ENCODE data around the gene DYNLRB1.
A peak's percentile ranks its signal among the peaks of the same experiment; 100 is the strongest.
"Not testable (repeated sequence)": the region's sequence is repeated elsewhere in the genome, so short reads cannot be mapped to it uniquely, and the experiment has no call there.

DYNLRB1 gene

DNA sequence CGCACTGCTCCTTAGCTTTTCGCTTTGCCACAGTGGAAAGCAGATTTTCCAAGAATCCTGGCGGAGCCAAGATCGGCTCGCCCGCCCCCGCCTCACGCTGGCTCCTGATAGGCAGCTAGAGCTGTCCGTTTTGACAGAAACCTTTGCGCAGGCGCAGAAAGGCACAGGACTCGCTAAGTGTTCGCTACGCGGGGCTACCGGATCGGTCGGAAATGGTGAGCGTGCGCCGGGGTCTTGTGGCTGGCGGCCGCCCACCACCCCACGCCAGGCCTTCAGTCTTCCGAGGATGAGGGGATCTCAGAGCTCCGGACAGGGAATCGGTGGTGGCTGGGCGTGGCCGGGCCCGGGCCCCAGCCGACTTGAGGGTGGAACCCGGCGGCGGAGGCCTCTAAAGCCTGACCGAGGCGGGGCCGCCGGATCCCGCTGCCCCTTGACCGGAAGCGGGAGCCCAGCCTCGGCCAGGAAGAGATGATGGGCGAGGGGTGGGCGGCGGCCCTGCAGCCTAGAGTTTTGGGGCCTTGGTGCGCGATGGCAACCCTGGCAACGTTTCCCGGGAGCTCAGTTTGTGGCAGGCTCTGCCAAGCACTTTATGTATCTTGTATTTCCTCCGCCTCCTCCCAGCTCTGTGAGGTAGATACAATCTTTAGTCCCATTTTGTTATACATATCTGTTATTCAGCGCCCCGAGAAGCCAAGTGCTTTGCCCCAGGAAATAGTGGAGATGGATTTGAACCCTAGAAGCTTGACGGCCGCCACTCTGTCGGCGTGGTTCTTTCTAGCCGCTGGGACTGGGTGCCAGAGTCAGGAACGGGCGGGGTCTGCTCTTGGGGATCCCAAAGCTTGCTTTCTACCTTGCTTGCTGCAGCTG lies at the start of gene DYNLRB1:
Gene DYNLRB1 (plus strand): TSS at position 176 of the 867 bp plus-strand sequence. CDS start 37 bp downstream, at position 213.
- FAIRE-seq (peak; percentile 37), DNase-seq (ENCODE audit: low spot score) (peak; percentile 97)

DNA sequence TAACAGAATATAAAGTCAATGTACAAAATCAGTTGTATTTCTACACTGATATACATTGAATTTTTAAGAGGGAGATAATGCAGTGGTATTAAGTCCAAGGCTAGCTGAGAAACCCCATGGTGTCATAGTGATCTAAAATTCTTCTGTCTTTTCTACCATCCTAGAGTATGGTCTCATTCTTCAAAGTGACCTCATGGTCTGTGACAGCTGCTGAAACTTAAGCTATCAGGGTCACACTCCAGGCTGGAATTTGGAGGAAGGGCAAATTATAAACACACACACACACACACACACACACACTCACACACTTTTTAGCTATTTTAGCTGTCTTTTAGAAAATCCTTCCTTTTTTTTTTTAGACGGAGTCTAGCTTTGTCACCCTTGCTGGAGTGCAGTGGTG lies 47.3 kb upstream of the DYNLRB1 start:
- FAIRE-seq, result no peak

DNA sequence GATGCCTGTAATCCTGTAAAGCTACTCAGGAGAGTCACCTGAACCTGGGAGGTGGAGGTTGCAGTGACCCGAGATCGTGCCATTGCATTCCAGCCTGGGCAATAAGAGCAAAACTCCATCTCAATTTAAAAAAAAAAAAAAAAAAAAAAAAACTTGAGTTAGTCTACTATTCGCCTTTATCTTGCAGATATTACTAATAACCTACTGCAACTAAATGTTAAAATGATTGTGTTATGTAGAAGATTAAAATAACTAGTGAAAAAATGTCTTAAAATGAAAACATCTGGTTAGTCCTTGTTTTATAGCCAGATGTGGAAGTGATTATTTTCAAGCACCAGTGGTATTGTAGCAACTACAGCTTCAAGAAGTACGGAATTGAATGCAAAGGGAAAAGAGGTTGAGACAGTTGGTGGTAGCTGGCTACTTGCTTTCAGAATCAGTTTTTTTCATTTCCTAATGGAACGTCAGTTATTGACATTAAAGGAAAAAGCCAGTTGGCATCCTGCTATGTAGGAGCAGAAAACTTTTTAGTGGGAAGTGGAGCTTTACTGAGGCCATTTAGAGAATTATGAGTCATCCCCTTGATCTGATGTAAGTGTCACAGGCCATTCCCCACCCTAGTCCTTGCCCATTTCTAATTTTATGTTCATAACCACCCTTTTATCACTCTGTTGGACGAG lies 43.8 kb upstream of the DYNLRB1 start:
- peak; percentile 6 for DNase-seq (ENCODE audit: low spot score)
- FAIRE-seq, result no peak

More for the DNA sequence above, 47.3 kb upstream of the DYNLRB1 start:
- DNase-seq (ENCODE audit: low spot score), result no peak

DNA sequence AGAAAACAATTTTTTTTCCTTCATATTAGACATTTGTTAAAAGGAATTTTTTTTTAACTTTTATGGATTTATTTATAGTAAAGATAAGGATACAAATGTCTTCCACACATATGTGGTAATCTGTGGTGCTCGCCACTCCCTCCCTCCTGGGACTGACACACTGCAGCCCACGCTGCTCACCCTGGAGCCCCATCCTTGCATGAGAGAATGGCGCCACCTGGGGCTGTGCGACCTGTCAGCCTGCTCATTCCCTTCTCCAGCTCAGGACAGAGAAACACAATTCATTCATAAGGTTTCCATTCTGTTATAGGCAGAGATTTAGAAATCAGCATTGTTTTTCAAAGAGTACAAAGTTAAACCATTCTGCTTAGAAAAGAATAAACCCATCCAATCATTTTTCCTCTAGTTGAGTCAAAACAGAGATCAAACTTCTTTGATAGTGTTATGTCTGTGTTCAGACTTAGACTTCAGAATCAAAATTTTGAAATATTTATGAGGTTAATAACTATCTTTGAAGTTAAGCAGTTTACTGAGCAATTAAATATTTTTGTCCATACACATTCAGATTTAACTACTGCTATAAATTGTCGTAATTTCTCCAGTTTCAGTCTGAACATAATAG lies 42.8 kb upstream of the DYNLRB1 start:
- FAIRE-seq, result peak; percentile 90
- peak; percentile 11 for DNase-seq (ENCODE audit: low spot score)

DNA sequence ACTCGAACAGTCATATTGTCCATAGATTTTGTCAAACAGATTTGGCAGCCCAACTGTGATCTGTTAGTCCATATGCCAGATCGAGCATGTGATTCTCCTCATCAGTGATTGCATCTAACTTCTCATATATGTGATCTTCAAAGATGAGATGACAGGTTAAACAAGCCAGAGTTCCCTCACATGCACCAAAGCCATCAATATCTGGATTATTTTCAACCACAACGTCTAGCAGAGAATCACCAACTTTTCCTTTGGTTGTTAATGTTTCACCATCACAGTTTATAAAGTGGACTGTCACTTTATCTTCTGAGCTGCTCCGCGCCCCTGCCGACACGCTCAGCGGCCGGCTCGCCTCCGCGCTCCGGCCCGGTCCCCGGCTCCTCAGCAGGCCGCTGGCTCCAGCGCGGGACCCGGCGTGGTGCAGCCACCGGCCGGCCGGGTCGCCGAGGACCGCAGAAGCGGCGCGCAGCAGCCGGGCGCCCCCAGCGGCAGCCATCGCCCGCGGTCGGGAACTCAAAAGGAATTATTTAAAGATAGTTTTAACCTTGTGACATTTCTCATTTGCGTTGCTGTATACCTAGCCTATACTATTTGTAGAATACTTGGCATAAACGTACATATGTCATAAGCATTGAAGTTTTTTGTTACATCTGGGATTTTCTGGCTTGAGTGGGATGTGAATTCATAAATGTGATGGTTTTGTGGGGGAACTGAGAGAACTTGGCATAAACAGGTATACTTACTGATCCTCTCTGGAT lies 40.1 kb upstream of the DYNLRB1 start:
- DNase-seq (ENCODE audit: low spot score), result no peak
- no peak for FAIRE-seq

DNA sequence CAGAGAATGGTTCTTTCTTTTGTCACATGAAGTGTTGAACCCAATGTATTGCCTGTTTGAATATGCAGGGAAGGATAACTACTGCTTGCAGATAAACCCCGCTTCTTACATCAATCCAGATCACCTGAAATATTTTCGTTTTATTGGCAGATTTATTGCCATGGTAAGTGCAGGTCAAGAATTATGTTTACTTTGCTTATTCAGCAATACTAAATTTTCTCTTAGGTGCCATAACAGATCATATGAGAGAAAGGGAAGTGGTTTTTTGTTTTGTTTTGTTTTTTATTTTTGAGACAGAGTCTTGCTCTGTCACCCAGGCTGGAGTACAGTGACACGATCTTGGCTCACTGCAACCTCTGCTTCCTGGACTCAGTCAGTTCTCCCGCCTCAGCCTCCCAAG lies 36.6 kb upstream of the DYNLRB1 start:
- FAIRE-seq (no peak), DNase-seq (ENCODE audit: low spot score) (no peak)

DNA sequence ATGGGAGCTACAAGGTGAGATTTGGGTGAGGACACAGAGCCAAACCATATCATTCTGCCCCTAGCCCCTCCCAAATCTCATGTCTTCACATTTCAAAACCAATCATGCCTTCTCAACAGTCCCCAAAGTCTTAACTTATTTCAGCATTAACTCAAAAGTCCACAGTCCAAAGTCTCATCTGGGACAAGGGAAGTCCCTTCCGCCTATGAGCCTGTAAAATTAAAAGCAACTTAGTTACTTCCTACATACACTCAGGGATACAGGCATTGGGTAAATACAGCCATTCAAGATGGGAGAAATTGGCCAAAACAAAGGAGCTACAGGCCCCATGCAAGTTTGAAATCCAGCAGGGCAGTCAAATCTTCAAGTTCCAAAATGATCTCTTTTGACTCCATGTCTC lies 34.1 kb upstream of the DYNLRB1 start:
- not testable (repeated sequence) for DNase-seq (ENCODE audit: low spot score); FAIRE-seq

DNA sequence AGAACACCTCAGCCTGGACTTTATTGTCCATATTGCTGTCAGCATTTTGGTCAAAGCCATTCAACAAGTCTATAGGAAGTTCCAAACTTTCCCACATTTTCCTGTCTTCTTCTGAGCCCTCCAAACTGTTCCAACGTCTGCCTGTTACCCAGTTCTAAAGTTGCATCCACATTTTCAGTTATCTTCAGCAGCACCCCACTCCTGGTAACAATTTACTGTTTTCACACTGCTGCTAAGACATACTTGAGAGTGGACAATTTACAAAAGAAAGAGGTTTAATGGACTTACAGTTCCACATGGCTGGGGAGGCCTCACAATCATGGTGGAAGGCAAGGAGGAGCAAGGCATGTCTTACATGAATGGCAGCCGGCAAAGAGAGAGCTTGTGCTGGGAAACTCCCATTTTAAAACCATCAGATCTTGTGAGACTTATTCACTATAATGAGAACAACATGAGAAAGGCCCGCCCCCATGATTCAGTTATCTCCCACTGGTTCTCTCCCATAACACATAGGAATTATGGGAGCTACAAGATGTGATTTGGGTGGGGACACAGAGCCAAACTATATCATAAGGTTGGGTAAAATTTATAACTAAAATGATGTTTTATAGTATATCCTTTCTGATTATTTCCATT lies 32.5 kb upstream of the DYNLRB1 start:
- DNase-seq (ENCODE audit: low spot score); FAIRE-seq: not testable (repeated sequence)

DNA sequence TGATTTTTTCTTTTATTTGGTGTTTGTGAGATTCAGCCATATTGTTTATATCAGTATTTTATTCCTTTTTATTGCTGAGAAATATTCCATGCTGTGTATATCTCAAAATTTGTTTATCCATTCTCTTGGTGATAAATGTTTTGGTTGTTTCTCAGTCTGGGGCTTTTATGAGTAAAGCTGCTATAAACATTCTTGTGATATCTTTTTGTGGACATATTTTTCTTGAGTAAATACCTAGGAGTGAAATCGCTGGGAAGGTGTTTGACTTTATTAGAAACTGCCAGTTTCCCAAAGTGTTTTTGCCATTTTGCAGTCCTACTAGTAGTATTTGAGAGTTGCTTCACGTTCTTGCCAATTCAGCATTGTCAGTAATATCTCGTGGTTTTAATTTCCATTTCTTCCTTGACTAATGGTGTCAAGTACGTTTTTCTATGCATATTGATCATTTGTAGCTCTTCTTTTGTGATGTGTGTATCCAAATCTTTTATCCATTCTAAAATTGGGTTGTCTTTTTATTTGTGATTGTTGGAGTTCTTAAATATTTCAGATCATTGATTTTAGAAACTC lies 31.1 kb upstream of the DYNLRB1 start:
- no peak for FAIRE-seq
- DNase-seq (ENCODE audit: low spot score), result no peak

DNA sequence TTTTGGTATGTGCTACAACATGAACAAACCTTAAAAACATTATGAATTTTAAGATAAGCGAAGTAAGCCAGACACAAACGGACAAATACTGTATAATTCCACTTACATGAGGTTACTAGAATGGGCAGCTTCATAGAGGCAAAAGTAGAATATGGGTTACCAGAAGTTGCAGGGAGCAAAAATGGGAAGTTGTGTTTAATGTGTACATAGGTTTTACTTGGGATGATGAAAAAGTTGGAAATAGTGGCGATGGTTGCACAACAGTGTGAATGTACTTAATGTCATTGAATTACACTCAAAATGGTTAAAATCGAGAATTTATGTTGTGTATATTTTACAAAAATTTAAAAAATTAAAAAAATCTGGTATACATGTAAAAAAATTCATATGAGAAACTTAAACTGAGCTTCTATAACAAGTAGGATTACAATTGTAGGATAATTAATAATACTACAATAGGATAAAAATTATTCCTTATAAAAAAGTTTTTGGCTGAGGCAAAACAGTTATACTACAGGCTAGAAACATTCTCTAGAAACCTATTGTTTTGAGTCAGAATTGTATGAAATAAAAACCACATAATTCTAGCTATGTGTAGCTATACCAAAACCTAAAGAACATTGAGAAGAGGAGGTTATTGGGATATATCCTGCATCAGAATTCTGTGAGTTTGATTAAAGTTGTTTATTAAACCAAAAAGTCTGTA lies 24.8 kb upstream of the DYNLRB1 start:
- no peak for FAIRE-seq

DNA sequence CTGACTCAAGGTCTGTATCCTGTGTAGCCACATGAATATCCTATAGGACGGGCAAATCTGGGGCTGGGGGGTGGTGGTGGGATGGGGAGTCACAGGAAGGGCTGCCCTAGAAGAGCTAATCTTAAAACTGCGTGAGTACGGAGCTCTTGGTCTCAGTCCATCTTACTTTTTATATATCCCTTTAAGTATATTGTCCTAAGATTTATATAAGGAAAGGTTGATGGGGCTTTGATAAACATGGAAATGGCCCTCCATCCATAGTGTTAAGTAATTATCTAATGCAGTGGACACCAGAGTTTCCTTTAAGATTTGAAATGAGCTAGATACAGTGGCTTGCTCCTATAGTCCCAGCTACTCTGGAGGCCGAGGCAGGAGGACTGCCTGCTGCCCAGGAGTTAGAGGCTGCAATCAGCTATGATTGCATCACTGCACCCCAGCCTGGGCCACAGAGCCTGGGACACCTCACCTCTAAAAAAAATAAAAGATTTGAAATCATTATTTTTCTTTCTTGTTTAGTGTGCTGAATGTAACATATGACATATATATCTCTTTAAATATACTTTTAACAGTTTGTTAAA lies 24.2 kb upstream of the DYNLRB1 start:
- FAIRE-seq, result no peak
- DNase-seq (ENCODE audit: low spot score), result no peak

More for the DNA sequence above, 24.8 kb upstream of the DYNLRB1 start:
- DNase-seq (ENCODE audit: low spot score), result no peak

DNA sequence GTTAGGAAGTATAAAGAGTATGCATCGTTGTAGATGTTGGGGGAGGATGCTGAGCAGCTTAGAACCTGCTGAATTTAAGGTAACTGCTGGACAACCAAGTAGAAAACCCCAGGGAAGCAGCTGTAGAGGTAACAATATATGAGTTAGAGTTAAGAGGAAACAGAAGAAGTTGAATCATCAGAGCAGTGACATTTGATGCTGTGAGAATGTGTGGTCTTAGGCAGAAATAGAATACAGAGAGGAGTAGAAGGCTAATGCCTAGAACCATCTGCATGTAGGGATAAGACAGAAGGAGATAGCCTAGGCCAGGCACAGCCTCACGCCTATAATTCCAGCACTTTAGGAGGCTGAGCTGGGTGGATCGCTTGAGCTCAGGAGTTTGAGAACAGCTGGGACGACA lies 22.6 kb upstream of the DYNLRB1 start:
- no peak for FAIRE-seq
- DNase-seq (ENCODE audit: low spot score), result no peak

DNA sequence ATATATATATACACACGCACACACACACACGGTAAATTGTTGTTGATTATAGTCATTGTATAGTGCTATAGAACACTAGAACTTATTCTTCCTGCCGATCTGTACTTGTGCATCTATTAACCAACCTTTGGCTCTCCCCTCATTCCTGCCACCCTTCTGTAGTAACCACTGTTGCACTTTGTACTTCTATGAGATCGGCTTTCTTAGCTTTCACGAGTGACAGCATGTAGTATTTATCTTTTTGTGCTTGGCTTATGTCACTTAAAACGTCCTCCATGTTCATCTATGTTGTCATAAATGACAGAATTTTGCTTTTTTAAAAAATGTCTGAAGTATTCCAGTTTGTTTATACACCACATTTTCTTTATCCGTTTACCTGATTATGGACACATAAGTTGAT lies 20.9 kb upstream of the DYNLRB1 start:
- no peak for DNase-seq (ENCODE audit: low spot score)
- FAIRE-seq, result no peak

DNA sequence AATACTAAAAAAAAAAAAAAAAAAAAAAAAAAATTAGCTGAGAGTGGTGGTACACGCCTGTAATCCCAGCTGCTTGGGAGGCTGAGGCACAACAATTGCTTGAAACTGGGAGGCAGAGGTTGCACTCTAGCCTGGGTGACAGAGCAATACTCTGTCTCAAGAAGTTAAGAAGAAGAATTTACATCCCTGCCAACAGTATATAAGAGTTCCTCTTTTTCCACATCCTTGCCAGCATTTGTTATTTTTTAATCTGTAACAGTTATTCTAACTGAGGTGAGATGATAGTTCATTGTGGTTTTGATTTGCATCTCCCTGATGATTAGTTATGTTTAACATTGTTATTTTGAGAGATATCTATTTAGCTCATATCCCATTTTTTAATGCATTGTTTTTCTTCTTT lies 20.3 kb upstream of the DYNLRB1 start:
- no peak for FAIRE-seq
- DNase-seq (ENCODE audit: low spot score), result no peak

DNA sequence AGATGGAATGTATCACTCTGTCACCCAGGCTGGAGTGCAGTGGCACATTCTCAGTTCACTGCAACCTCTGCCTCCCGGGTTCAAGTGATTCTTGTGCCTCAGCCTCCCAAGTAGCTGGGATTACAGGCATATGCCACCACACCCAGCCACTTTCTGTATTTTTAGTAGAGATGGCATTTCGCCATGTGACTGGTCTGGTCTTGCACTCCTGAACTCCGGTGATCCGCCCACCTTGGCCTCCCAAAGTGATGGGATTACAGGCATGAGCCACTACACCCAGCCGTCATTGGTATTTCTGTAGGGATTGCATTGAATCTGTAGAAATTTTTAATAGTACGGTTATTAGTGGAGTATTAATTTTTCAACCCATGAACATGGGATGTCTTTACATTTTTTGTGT lies 18.6 kb upstream of the DYNLRB1 start:
- DNase-seq (ENCODE audit: low spot score); FAIRE-seq: not testable (repeated sequence)

DNA sequence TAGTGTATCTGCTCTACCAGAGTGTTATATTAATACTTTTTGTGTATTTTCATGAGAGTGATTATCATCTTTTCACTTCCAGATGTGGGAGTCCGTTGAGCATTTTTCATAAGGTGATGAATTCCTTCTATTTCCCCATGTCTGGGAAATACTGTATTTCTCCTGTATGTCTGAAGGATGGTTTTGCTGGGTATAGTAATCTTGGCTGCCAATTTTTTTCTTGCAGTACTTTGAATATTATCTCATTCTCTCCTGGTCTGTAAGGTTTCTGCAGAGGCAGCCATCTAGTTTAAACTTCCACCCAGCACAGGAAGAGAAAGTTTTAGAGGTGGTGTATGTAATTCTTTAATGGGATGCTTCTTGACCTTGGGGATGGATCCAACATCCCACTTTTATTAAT lies 15.4 kb upstream of the DYNLRB1 start:
- no peak for FAIRE-seq
- DNase-seq (ENCODE audit: low spot score), result no peak

DNA sequence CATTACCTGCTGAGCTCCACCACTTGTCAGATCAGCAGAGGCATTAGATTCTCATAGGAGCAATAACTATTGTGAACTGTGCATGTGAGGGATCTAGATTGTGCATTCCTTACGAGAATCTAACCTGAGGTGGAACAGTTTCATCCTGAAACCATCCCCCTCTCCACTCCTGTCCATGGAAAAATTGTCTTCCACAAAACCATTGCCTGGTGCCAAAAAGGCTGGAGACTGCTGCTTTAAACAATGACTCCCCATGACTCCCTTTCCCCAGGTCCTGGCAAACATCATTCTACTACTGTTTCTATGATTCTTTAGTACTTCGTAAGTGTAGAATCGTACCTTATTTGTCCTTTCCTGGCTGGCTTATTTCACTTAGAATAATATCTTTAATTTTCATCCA lies 9.7 kb upstream of the DYNLRB1 start:
- DNase-seq (ENCODE audit: low spot score) (no peak), FAIRE-seq (no peak)

DNA sequence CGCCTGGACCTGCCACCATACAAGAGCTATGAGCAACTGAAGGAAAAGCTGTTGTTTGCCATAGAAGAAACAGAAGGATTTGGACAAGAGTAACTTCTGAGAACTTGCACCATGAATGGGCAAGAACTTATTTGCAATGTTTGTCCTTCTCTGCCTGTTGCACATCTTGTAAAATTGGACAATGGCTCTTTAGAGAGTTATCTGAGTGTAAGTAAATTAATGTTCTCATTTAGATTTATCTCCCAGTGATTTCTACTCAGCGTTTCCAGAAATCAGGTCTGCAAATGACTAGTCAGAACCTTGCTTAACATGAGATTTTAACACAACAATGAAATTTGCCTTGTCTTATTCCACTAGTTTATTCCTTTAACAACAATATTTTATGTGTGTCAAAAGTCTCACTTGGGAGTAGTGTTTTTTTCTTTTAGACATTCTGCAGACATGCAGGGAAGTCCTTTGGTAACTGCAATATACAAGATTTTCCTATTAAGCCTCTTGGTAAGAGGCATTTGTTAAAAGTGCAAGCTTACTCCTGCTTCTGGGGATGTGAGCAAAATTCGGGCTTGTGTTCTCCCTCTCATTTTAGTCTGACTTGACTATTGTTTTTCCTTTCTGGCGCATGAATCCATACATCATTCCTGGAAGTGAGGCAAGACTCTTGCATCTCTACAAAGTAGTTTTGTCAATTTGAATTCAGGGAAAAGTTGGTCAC lies 8.4 kb upstream of the DYNLRB1 start:
- DNase-seq (ENCODE audit: low spot score) (no peak), FAIRE-seq (no peak)

DNA sequence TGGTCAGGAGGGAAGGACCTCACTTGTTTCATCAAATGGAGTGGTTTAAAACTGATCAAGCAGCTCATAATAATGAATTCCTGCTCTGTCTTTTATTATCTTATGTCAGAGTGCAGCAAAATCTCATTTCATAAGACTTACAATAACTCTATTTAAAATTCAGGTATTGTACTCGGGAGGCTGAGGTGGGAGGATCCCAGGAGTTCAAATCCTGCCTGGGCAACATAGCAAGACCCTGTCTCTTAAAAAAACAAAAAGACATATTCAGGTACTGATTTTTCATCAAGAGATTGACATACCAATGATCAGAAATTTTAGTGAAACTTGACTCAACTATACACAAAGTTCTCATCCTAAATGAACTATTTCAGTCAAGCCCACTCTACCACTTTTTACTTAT lies 5.6 kb upstream of the DYNLRB1 start:
- DNase-seq (ENCODE audit: low spot score), result no peak
- FAIRE-seq, result no peak
